Stimulated activated CD4-positive, alpha-beta T cell treated with anti-CD3 and anti-CD28 coated beads, Interleukin-4, amount 100 ng/mL, for 1 hour (primary cell): ENCODE results near the gene GIPC1.
A peak's percentile ranks its signal among the peaks of the same experiment; 100 is the strongest.

Source experiments
- DNase-seq: peaks from one replicate; pipeline ENCODE4 v3.0.0-alpha.2; 2020

GIPC1 gene

DNA sequence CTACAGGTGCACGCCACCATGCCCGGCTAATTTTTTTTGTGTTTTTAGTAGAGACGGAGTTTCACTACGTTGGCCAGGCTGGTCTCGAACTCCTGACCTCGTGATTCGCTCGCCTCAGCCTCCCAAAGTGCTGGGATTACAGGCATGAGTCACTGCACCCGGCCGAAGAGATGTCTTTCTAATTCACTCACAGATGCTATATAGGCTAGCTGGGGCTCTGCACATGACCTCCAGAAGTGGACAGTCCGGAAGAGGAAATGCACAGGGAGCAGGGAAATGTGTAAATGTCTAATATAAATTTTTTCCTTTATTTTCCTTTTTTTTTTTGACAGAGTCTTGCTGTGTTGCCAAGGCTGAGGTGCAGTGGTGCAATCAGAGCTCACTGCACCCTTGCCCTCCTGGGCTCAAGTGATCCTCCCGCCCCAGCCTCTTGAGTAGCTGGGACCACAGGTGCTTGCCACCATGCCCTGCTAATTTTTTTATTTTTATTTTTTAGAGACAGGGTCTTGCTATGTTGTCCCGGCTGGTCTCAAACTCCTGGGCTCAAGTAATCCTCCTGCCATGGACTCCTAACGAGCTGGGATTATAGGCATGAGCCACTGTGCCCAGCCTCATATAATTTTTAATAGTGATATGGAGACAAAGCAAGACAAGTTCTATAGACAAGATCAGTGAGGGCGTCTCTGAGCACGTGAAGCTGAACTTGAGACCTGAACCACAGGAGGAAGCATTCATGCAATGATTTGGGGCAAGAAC lies 8.4 kb downstream of the GIPC1 start:
- no peak for DNase-seq

DNA sequence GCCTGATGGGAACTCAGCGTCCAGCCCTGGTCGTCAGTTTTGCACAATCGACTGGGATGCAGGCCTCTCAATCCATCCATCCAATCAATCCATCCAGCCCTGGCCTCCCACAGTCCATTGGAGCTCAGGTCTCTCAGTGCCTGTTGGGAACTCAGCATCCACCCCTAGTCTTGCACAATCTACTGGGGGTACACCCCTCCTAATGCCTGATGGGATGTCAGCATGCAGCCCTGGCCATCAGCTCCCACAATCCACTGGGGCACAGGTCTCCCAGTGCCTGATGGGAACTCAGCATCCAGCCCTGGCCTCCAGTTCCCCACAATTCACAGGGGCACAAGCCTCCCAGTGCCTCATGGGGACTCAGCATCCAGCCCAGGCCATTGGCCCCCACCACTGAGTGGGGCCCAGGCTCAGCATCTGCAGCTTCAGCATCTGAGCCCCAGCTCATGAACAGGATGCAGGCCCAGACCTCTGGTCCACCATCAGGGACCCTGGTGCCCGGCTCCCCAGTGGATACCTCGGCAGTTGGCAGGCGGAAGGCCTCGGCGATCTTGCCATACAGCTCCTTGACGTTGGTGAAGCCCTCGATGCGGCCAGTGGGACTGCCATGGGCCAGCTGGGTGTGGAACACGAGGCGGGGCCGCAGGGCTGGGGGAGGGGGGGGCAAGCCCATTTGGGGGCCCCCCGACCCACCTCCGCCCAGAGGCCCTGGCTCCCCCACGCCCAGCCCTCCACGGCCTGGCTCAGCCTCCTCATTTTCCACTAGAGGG lies 13.6 kb downstream of the GIPC1 start:
- no peak for DNase-seq

GRCh38 chr19:14480700-14481079 lies 15.2 kb downstream of the GIPC1 start:
- no peak for DNase-seq

DNA sequence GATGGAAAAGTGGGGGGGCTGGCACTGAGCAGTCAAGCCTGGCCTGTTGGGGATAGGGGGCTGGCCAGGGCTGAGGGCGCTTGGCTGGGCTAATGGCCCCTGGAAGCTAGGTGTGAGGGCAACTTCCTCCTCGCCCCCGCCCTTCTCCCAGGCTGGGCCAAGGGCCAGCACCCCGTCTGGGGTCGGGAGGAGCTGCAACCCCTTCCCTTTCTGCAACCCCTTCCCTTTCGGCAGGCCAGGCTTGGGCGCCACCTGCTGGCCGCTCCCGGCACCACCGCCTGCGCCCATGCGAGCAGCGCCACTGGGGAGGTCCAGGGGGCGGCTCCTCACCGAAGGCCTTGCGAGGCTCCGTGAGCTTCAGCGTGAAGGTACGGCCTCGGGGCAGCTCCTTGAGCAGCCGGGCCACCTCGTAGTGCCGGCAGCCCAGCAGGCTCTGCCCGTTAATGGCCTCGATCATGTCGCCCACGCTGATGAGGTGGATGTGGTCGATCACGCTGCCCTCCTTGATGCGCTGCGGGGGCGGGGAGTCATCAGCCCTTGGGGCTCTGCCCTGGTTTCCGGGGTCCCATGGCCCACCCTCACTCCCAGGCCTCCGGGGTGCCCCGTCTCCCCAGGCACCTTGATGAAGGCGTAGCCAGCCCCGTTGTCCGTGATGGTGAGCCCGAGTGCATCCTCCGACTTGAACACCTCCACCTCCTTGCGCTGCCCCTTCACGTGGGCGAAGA lies 15.8 kb downstream of the GIPC1 start:
- DNase-seq, result peak; percentile 71

DNA sequence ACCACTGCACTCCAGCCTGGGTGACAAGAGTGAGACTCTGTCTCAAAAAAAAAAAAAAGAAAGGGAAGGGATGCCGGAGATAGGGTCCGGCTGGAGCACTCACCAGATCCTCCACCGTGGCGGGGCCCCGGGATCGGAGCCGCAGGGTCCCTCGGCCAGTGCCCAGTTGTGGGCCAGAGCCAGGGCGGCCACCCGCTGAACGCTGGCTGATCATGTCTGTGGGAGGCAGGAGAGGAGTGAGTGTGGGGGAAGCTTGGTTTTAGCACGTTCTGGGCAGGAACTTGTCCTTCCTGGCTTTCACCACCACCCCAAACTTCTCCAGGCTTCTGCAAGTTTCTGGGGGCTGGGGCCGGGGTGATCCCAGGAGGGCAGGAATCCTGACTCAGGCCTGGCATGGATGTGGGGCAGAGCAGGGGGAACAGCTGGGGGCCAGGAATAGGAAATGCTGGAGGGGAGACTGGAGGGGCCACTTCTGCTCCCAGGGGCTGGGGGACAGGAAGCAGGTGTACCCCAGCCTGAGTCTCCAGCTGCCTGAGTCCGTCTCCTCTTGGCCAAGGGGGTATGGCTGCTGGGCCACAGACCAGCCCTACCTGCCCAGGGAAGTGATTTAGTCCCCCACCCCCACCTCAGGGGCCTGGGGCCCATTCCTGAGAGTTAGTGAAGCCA lies 16.5 kb downstream of the GIPC1 start:
- no peak for DNase-seq

GRCh38 chr19:14478113-14478545 lies 17.8 kb downstream of the GIPC1 start:
- DNase-seq, result no peak

GRCh38 chr19:14477418-14478112 lies 18.4 kb downstream of the GIPC1 start:
- DNase-seq, result no peak

- no peak for DNase-seq
Observed at GRCh38 chr19:14476673-14477401, 19.1 kb downstream of the GIPC1 start.

- DNase-seq, result no peak
Observed at GRCh38 chr19:14476327-14476672, 19.6 kb downstream of the GIPC1 start.

GRCh38 chr19:14475251-14476073 lies 20.5 kb downstream of the GIPC1 start, which contains the start of gene PTGER1:
TSS of gene PTGER1 (minus strand) at chr19:14475354. CDS start at chr19:14474320, 1,034 bp downstream.
- DNase-seq, result no peak

GRCh38 chr19:14474827-14475226 lies 21.1 kb downstream of the GIPC1 start:
- no peak for DNase-seq

GRCh38 chr19:14473978-14474578 lies 21.8 kb downstream of the GIPC1 start:
- DNase-seq, result no peak

GRCh38 chr19:14473073-14473977 lies 22.6 kb downstream of the GIPC1 start:
- DNase-seq, result no peak

GRCh38 chr19:14472202-14472938 lies 23.6 kb downstream of the GIPC1 start:
- DNase-seq, result peak; percentile 91

GRCh38 chr19:14471436-14472187 lies 24.3 kb downstream of the GIPC1 start:
- no peak for DNase-seq

GRCh38 chr19:14470031-14470876 lies 25.7 kb downstream of the GIPC1 start:
- no peak for DNase-seq

GRCh38 chr19:14467816-14468215 lies 28.1 kb downstream of the GIPC1 start:
- DNase-seq, result no peak
